HG03045 (cell line): ENCODE data around the gene ZNF669.
A peak's percentile ranks its signal among the peaks of the same experiment; 100 is the strongest.
"Not testable (repeated sequence)": the region's sequence is repeated elsewhere in the genome, so short reads cannot be mapped to it uniquely, and the experiment has no call there.

Experiments used
- ATAC-seq: cut with Tn5 transposase; IDR thresholded peaks from one replicate; pipeline ENCODE4 v1.9.1; 2021; ENCODE audit warnings: mild to moderate bottlenecking, moderate library complexity; ENCODE audit not compliant: unreplicated experiment

Gene ZNF669

GRCh38 chr1:247103859-247104591 is at the start of gene ZNF669:
TSS of gene ZNF669 (minus strand) at chr1:247104356. CDS start at chr1:247104199, 157 bp downstream.
- ATAC-seq: peak; percentile 100

DNA sequence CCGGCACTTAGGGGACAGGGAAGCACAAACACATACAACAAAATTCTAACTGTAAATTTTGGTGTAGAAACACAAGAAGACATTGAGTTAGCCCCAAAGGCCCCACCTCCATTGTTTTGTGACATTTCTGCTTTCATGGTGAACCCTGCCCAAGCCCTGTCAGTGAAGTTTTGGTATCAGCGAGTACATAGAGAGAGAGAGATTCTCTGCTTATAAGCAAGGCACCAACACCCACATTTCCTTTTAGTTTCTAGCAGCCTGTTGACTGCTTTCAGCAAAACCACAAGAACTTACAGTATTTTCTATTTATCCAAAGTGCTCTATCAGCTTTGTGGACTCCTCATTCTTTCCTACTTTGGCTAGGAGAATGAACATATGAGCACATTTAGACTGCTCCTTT is 43.6 kb upstream of the ZNF669 start:
- ATAC-seq: no peak

DNA sequence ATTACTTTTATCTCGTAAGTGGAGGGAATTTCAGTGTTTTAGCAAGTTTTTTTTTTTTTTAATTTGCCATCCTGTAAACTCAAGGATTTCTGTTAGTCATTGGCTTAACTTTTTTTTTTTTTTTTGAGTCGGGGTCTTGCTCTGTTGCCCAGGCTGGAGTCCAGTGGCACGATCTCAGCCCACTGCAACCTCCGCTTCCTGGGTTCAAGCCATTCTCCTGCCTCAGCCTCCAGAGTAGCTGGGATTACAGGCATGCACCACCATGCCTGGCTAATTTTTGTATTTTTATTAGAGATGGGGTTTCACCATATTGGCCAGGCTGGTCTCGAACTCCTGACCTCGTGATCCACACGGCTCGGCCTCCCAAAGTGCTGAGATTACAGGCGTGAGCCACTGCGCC is 43.0 kb upstream of the ZNF669 start:
- ATAC-seq: not testable (repeated sequence)

GRCh38 chr1:247146671-247147070 is 42.5 kb upstream of the ZNF669 start:
- ATAC-seq: no peak

GRCh38 chr1:247145279-247145678 is 41.1 kb upstream of the ZNF669 start:
- no peak for ATAC-seq

- not testable (repeated sequence) for ATAC-seq
Measured at GRCh38 chr1:247139557-247139956, 35.4 kb upstream of the ZNF669 start.

GRCh38 chr1:247131236-247131635 is 27.1 kb upstream of the ZNF669 start:
- no peak for ATAC-seq

DNA sequence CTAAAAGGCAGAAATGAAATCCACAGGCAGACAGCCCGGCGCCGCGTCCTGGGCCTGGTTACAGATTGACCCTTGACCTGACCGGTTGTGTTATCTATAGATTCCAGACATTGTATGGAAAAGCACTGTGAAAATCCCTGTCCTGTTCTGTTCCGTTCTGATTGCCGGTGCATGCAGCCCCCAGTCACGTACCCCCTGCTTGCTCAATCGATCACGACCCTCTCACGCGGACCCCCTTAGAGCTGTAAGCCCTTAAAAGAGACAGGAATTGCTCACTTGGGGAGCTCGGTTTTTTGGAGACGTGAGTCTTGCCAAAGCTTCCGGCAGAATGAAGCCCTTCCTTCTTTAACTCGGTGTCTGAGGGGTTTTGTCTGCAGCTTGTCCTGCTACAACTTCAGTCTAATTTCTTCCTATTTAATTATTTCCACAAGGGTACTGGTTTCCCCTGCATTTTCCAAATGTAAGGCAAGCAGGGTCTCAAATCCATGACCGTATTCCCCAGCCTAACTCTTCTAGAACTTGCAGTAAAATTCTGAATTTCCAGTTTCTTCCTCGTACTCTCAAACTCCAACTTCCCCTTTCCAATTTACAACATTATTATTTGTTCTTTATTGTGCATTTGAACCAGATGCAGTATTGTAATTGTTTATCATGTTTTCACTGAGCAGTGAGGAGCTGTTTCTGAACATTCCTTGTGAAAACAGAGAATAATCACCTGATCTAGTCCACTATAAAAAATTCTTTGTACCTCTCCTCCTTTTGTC is 23.5 kb upstream of the ZNF669 start:
- ATAC-seq: not testable (repeated sequence)

- ATAC-seq: peak; percentile 68
Measured at GRCh38 chr1:247126601-247127000, 22.4 kb upstream of the ZNF669 start.

DNA sequence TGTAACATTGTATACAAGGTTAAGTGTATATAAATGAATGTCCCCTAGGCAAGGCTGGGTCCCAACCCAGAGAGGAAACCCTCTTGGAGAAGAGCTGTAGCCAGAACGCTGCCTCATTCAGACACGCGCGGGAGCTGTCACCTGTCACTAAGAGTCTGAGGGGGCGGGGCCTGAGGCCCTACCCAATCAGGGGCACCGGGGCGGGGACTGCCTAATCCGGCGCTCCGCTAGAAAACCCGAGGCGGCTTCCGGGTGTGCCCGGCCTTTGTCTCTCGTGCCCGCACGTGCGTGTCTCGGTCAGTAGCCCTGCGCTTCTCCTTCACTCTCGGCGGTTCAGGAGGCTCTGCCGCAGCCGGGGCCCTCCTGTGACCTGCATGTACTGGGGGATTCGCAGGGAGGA is 22.0 kb upstream of the ZNF669 start:
- ATAC-seq: peak; percentile 99

GRCh38 chr1:247121382-247121781 is 17.2 kb upstream of the ZNF669 start:
- no peak for ATAC-seq

- ATAC-seq: not testable (repeated sequence)
Measured at GRCh38 chr1:247120408-247120668, 16.2 kb upstream of the ZNF669 start.

DNA sequence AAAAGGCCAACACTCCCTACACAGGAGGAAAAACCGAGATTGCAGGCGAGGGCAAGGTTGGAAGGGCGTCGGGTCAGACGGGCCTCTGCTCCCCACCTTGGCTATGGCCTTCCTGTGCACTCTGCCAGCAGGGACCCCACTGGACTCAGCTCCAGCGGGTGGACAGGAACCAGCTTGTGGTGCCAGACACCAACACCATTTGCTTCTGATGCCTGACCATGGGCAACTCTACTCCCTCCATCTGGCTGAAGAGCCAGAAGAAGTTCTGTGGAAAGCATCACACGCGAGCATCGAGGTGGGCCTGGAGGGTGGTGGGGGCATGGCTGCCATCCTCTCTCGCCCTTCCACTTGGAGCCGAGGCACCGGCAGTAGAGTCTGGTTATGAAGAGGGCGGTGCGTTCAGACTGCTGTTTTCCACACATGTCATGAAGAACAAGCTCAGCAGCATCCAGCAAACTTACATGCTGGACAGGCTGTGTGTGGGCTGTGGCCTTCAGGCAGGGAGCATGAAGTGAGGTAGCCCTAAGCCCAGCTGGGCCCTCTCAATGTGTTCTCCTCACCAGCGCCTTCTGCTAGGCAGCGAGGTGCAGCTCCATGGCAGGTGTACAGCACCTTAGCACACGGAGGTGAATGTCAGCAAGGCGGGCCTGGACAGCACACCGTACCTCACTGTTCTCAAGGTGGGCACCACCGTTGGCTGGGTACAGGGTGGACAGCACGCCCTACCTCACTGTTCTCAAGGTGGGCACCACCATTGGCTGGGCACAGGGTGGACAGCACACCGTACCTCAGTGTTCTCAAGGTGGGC is 15.6 kb upstream of the ZNF669 start:
- no peak for ATAC-seq

DNA sequence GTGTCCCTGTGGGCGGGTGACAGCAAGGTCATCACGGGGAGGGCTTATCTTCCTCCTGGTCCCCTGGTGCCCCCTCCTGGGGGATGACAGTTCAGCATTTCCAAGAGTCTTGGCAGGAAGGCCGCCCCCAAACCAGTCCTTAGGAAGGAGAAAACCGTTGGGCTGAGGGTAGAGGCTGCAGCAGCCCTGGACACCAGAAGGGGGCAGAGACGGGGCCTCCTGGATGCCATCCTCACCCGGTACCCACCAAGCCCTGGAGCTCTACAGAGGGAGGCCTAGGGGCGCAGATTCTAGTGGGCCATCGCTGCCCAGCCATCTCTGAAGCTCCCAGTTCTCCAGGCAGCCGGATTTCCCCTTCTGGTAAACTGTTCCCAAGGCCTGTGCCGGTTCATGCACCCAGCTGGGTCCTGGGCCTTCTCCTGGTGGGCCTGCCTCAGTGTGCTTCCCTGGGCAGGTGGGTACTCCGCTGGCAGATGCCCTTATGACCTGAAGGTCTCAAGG is 14.8 kb upstream of the ZNF669 start:
- ATAC-seq: no peak

GRCh38 chr1:247115545-247115944 is 11.4 kb upstream of the ZNF669 start:
- ATAC-seq: no peak

DNA sequence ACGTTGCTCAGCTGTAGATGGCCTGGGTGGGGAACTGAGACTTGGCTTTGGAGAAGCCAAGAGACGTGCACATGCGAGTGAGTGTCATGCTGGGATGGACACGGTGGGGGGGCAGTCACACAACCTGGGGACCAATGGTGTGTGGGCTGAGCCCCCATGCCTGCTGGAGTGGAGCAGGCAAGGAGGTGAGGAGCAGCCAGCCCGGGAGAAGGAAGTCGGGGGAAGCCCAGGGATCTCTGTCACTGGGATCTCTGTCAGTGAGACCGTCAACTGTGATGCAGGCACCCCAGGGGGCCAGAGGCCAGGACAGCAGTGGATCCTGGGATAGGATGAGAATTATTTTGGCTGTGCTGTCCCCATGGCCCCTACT is 11.0 kb upstream of the ZNF669 start:
- no peak for ATAC-seq

DNA sequence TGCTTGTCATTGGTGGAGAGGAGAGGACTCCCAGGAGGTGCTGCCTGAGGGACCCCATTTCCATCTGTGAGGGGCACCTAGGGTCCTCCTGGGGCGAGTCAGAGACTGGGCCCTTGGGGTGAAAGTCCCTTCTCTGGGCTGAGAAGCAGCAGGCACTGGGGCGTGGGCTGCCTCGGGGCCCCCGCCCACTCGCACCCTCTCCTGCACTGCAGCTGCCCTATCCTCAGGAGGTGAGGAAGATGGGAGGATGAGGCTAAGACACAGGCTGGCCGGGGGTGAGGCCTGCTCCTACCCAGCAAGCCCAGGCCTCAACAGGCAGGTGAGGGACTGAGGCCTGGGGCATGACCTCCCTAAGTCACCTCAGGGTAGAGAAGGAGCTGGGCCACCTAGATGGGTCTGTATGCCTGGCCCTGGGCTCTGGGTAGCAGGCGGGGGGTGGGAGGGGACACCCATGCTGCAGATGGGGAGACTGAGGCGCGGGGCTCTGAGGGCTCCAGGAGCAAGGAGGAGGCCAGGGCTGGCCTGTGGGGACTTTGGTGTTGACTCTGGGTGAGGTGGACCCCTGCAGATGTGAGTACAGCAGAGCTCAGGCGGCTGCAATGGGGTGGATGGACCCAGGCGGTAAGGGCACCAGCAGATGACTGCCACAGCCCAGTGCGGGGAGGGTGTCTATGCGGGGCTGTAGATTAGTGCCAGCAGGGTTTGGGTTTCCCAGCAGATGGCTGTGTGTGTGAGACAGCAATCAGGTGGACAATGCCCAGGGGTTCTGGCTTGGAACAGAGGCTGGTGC is 10.4 kb upstream of the ZNF669 start:
- no peak for ATAC-seq

DNA sequence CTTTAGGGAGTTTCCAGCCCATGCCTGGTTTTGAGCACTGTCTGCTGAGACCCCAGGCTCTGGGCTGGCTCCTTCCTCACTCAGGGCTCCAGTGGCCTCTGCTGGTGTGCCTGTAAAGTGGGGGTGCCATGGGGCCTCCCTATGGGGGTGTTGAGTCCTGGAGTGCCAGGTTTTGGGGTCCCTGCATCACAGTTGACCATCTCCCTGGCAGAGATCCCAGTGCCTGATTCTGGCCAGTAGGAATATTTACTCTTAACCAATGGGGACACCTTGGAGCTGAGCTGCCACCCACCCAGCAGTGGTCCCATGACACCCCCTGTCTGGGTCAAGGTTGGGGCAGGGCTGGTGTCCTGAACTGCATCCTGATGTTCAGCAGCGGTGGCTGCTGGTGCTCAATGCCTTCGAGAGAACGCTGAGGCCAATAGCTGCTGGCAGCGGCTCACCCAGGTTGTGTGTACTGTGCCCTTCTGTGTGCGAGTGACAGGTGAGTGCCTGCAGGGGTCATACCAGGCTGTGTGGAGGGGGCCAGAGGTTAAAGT is 9.6 kb upstream of the ZNF669 start:
- ATAC-seq: no peak

- no peak for ATAC-seq
Measured at GRCh38 chr1:247113094-247113497, 8.9 kb upstream of the ZNF669 start.

- ATAC-seq: no peak
Measured at GRCh38 chr1:247112479-247112781, 8.3 kb upstream of the ZNF669 start.
